Measurements from ENCODE around the gene DHRSX. TPM values are rescaled to one million over a fixed set of nuclear protein-coding genes. Genes with fewer than 3 reads are reported as not detected.

DHRSX gene
- total and polyA plus RNA-seq, 2 of the 13 experiments (the other 11 are each of a cell fraction or from before 2014, with no cell fraction given), result 15.5 to 24.3 TPM

DNA sequence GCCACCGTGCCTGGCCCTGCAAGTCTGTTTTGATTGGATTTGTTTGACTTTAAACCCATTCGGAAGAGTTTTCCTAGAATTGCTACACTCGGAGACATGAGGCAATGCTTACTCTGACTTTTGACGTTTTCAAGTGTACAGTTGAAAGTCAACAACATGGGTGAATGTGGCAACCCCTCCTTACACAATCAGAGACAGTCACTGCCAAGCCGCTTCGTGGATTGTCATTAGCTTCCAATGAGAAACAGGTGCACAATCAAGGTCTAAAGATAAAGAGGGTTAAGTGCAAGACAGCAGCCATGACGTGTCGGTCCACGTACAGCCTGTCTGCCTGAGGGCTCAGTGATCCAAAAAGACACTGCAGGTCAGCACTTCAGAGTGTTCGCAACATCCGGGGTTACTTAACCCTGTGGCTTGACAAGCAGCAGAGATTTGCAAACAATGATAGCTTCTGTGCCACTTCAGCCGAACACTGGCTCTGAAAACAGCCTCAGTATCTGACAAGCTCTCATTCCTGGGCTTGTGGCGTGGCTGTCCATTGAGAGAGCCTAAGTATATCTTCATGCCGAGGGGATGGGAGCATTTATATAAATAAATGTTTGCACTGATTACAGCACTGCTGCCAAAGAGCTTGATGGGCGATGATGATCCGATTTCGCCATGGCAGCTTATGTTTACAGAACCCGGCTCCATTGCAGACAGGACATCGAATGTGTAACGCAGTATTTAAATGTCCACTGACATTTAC, 180.0 kb downstream of the DHRSX start (continued):
- TF ChIP-seq, protein P1, sequence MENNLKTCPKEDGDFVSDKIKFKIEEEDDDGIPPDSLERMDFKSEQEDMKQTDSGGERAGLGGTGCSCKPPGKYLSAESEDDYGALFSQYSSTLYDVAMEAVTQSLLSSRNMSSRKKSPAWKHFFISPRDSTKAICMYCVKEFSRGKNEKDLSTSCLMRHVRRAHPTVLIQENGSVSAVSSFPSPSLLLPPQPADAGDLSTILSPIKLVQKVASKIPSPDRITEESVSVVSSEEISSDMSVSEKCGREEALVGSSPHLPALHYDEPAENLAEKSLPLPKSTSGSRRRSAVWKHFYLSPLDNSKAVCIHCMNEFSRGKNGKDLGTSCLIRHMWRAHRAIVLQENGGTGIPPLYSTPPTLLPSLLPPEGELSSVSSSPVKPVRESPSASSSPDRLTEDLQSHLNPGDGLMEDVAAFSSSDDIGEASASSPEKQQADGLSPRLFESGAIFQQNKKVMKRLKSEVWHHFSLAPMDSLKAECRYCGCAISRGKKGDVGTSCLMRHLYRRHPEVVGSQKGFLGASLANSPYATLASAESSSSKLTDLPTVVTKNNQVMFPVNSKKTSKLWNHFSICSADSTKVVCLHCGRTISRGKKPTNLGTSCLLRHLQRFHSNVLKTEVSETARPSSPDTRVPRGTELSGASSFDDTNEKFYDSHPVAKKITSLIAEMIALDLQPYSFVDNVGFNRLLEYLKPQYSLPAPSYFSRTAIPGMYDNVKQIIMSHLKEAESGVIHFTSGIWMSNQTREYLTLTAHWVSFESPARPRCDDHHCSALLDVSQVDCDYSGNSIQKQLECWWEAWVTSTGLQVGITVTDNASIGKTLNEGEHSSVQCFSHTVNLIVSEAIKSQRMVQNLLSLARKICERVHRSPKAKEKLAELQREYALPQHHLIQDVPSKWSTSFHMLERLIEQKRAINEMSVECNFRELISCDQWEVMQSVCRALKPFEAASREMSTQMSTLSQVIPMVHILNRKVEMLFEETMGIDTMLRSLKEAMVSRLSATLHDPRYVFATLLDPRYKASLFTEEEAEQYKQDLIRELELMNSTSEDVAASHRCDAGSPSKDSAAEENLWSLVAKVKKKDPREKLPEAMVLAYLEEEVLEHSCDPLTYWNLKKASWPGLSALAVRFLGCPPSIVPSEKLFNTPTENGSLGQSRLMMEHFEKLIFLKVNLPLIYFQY (CRISPR knock-in tag; IDR thresholded peaks at IDR 0.05; ENCODE audit: borderline replicate concordance), result peak; percentile 31; the same call in 1 of the 2 replicates
- TF ChIP-seq NR2F1 (CRISPR knock-in tag; IDR thresholded peaks at IDR 0.05), result peak in 1 of 2 experiments; percentile 29; a peak in 1 of 4 replicates
- TF ChIP-seq, protein P2, sequence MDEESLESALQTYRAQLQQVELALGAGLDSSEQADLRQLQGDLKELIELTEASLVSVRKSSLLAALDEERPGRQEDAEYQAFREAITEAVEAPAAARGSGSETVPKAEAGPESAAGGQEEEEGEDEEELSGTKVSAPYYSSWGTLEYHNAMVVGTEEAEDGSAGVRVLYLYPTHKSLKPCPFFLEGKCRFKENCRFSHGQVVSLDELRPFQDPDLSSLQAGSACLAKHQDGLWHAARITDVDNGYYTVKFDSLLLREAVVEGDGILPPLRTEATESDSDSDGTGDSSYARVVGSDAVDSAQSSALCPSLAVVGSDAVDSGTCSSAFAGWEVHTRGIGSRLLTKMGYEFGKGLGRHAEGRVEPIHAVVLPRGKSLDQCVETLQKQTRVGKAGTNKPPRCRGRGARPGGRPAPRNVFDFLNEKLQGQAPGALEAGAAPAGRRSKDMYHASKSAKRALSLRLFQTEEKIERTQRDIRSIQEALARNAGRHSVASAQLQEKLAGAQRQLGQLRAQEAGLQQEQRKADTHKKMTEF (CRISPR knock-in tag; IDR thresholded peaks at IDR 0.05), result peak; percentile 96
- peak; percentile 58; the same call in 1 of the 2 replicates for TF ChIP-seq HHEX (CRISPR knock-in tag; IDR thresholded peaks at IDR 0.05)
- TF ChIP-seq ZNF501 (CRISPR knock-in tag; IDR thresholded peaks at IDR 0.05), result peak; percentile 73; the same call in 1 of the 2 replicates
- peak; percentile 66 for TF ChIP-seq ASH2L (IDR thresholded peaks at IDR 0.05; ENCODE audit: insufficient read length, low read depth, low read length)
- TF ChIP-seq, protein P3, sequence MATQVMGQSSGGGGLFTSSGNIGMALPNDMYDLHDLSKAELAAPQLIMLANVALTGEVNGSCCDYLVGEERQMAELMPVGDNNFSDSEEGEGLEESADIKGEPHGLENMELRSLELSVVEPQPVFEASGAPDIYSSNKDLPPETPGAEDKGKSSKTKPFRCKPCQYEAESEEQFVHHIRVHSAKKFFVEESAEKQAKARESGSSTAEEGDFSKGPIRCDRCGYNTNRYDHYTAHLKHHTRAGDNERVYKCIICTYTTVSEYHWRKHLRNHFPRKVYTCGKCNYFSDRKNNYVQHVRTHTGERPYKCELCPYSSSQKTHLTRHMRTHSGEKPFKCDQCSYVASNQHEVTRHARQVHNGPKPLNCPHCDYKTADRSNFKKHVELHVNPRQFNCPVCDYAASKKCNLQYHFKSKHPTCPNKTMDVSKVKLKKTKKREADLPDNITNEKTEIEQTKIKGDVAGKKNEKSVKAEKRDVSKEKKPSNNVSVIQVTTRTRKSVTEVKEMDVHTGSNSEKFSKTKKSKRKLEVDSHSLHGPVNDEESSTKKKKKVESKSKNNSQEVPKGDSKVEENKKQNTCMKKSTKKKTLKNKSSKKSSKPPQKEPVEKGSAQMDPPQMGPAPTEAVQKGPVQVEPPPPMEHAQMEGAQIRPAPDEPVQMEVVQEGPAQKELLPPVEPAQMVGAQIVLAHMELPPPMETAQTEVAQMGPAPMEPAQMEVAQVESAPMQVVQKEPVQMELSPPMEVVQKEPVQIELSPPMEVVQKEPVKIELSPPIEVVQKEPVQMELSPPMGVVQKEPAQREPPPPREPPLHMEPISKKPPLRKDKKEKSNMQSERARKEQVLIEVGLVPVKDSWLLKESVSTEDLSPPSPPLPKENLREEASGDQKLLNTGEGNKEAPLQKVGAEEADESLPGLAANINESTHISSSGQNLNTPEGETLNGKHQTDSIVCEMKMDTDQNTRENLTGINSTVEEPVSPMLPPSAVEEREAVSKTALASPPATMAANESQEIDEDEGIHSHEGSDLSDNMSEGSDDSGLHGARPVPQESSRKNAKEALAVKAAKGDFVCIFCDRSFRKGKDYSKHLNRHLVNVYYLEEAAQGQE (IDR thresholded peaks at IDR 0.05; ENCODE audit: borderline replicate concordance in 1 of 2, low read depth in 1 of 2, low read length in 2 of 2), result no peak; a peak in 1 of 4 replicates
- TF ChIP-seq MIXL1 (CRISPR knock-in tag; IDR thresholded peaks at IDR 0.05), result peak; percentile 52
- TF ChIP-seq KDM2A (CRISPR knock-in tag; IDR thresholded peaks at IDR 0.05; ENCODE audit: borderline replicate concordance, low read depth), result peak; percentile 45; the same call in 1 of the 2 replicates
- no peak for TF ChIP-seq ZNF20 (CRISPR knock-in tag; IDR thresholded peaks at IDR 0.05)
- no peak for TF ChIP-seq RFXAP (CRISPR knock-in tag; IDR thresholded peaks at IDR 0.05; ENCODE audit: borderline replicate concordance)
- TF ChIP-seq RARA (CRISPR knock-in tag; IDR thresholded peaks at IDR 0.05), result peak; percentile 91
- 0 out of 2 replicates have a peak, but pooled peaks have one; percentile 68 for TF ChIP-seq ZFP37 (CRISPR knock-in tag; IDR thresholded peaks at IDR 0.05; ENCODE audit: borderline replicate concordance)
- TF ChIP-seq TOE1 (CRISPR knock-in tag; IDR thresholded peaks at IDR 0.05), result no peak
- no peak for TF ChIP-seq ZZZ3 (CRISPR knock-in tag; IDR thresholded peaks at IDR 0.05; ENCODE audit: borderline replicate concordance)
- TF ChIP-seq NRL (CRISPR knock-in tag; IDR thresholded peaks at IDR 0.05; ENCODE audit: borderline replicate concordance), result no peak
- 0 out of 2 replicates have a peak, but pooled peaks have one; percentile 49 for TF ChIP-seq ZNF333 (CRISPR knock-in tag; IDR thresholded peaks at IDR 0.05; ENCODE audit: borderline replicate concordance)
- peak; percentile 65; the same call in 1 of the 2 replicates for TF ChIP-seq ZNF607 (CRISPR knock-in tag; IDR thresholded peaks at IDR 0.05; ENCODE audit: borderline replicate concordance)
- TF ChIP-seq, protein P4, sequence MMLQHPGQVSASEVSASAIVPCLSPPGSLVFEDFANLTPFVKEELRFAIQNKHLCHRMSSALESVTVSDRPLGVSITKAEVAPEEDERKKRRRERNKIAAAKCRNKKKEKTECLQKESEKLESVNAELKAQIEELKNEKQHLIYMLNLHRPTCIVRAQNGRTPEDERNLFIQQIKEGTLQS (CRISPR knock-in tag; IDR thresholded peaks at IDR 0.05), result peak; percentile 75; the same call in 1 of the 2 replicates

Data from HepG2 (cell line).